RWPE2 (cell line): Measurements from ENCODE around the gene NDUFV3.
"Not testable (repeated sequence)": the region's sequence is repeated elsewhere in the genome, so short reads cannot be mapped to it uniquely, and the experiment has no call there.

Experiments
- ATAC-seq: fragments of 200-7000 bp; cut with Tn5 transposase; 3 replicates; pipeline ENCODE4 v1.9.1; 2021; ENCODE audit warnings: low read depth
- DNase-seq: peaks from one replicate; pipeline ENCODE4 v3.0.0-alpha.2; 2020; ENCODE audit warnings: low spot score
- H3K27ac ChIP-seq: fragments of 450-650 bp; 2 replicates; pipeline ENCODE4 v1.5.1; 2017; ENCODE audit warnings: mild to moderate bottlenecking; ENCODE audit not compliant: poor library complexity, severe bottlenecking
- H3K27me3 ChIP-seq: fragments of 250-450 bp; sonication (Bioruptor Pico); 2 replicates; pipeline ENCODE4 v1.5.1; 2021; ENCODE audit warnings: mild to moderate bottlenecking, moderate library complexity; ENCODE audit not compliant: insufficient read depth, poor library complexity, severe bottlenecking
- H3K36me3 ChIP-seq: fragments of 250-450 bp; sonication (Bioruptor Pico); 2 replicates; pipeline ENCODE4 v1.5.1; 2020; ENCODE audit warnings: low read depth, mild to moderate bottlenecking, moderate library complexity
- H3K4me1 ChIP-seq: fragments of 250-450 bp; sonication (Bioruptor Pico); 2 replicates; pipeline ENCODE4 v1.5.1; 2021; ENCODE audit warnings: mild to moderate bottlenecking, moderate library complexity; ENCODE audit not compliant: insufficient read depth, poor library complexity, severe bottlenecking
- H3K4me3 ChIP-seq: fragments of 250-450 bp; sonication (Bioruptor Pico); 2 replicates; pipeline ENCODE4 v1.5.1; 2021; ENCODE audit warnings: mild to moderate bottlenecking, moderate library complexity; ENCODE audit not compliant: severe bottlenecking
- H3K9me3 ChIP-seq: fragments of 250-450 bp; sonication (Bioruptor Pico); 2 replicates; pipeline ENCODE4 v1.5.1; 2021; ENCODE audit warnings: mild to moderate bottlenecking, moderate library complexity; ENCODE audit not compliant: severe bottlenecking
- TF ChIP-seq, protein P1 (sequence below): fragments of 450-650 bp; IDR thresholded peaks from one replicate; pipeline ENCODE4 v1.5.1; 2017; ENCODE audit warnings: mild to moderate bottlenecking, moderate library complexity; ENCODE audit not compliant: poor library complexity, severe bottlenecking

The NDUFV3 gene

DNA sequence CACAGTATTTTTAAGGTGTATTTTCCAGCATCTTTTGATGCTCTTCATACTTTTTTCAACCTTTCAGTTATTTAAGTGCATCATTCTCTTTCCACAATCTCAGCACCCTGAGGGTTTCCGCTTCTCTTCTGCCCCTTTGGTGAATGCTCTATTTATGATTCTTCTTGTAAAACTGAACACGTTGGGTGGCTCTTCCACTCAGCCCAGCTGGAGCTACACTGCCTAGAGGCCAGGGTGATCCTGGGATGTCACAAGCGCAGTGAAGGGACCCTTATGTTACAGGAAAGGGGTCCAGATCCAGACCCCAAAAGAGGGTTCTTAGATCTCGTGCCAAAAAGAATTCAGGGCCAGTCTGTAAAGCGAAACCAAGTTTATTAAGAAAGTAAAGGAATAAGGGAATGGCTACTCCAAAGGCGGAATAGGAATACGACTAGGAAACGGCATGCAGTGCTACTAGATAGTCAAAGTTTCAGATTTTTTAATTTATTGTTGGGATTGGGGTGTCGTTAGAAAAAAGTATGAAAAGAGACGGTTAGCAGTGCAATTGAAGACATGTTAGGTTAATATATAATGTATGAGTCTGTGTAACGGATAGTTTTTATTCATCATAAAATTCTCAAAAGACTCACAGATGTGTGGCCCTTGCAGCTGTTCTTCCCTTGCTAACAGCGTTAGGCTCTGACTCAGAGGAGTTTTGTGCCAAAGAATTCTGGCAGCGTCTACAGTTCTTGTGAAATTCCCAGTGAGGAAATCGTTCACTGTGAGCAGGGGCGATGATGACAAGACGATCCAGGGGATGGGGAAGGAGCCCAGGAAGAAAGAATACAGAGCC, 46.7 kb downstream of the NDUFV3 start:
- H3K4me3 ChIP-seq = no peak overlapping the region
- H3K9me3 ChIP-seq = peaks cover 8% of the 10 kb centered on the region
- H3K27ac ChIP-seq = peak overlapping the region; percentile 26
- ATAC-seq (peak; percentile 93), DNase-seq (peak; percentile 73)
- H3K4me1 ChIP-seq = peaks cover 14% of the 10 kb centered on the region
- H3K36me3 ChIP-seq = no peaks in the 10 kb centered on the region
- H3K27me3 ChIP-seq = no peaks in the 10 kb centered on the region
- TF ChIP-seq, protein P1, sequence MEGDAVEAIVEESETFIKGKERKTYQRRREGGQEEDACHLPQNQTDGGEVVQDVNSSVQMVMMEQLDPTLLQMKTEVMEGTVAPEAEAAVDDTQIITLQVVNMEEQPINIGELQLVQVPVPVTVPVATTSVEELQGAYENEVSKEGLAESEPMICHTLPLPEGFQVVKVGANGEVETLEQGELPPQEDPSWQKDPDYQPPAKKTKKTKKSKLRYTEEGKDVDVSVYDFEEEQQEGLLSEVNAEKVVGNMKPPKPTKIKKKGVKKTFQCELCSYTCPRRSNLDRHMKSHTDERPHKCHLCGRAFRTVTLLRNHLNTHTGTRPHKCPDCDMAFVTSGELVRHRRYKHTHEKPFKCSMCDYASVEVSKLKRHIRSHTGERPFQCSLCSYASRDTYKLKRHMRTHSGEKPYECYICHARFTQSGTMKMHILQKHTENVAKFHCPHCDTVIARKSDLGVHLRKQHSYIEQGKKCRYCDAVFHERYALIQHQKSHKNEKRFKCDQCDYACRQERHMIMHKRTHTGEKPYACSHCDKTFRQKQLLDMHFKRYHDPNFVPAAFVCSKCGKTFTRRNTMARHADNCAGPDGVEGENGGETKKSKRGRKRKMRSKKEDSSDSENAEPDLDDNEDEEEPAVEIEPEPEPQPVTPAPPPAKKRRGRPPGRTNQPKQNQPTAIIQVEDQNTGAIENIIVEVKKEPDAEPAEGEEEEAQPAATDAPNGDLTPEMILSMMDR = no peak

DNA sequence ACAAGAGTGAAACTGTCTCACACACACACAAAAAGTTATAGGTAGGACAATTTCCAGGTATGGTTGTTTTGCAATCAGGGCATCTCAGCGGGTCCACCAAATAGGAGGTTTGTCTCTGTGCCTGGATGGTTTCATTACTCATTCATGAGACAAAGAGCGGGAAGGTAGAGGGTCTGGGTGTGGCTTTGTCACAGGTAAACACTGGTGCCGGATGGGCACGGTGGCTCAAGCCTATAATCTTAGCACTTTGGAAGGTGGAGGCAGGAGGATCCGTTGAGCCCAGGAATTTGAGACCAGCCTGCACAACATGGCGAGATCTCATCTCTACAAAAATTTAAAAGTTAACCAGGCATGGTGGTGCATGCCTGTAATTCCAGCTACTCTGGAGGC, 48.6 kb downstream of the NDUFV3 start:
- Histone ChIP-seq H3K27me3 (no peaks in the 10 kb centered on the region), H3K36me3 (no peaks in the 10 kb centered on the region), H3K9me3 (peaks cover 8% of the 10 kb centered on the region), H3K27ac (peak overlapping the region; percentile 4), H3K4me1 (peaks cover 14% of the 10 kb centered on the region), H3K4me3 (no peak overlapping the region)
- no peak for DNase-seq
- ATAC-seq = no peak
- TF ChIP-seq, protein P1 = no peak

- TF ChIP-seq, protein P1 = no peak
- H3K36me3 ChIP-seq = no peaks in the 10 kb centered on the region
- H3K4me1 ChIP-seq = peaks cover 14% of the 10 kb centered on the region
- DNase-seq = no peak
- H3K27me3 ChIP-seq = no peaks in the 10 kb centered on the region
- no peak overlapping the region for H3K4me3 ChIP-seq
- no peak for ATAC-seq
- H3K9me3 ChIP-seq = peaks cover 8% of the 10 kb centered on the region
- H3K27ac ChIP-seq = peak overlapping the region; percentile 4
Observed at GRCh38 chr21:42942244-42942643, 49.1 kb downstream of the NDUFV3 start.

DNA sequence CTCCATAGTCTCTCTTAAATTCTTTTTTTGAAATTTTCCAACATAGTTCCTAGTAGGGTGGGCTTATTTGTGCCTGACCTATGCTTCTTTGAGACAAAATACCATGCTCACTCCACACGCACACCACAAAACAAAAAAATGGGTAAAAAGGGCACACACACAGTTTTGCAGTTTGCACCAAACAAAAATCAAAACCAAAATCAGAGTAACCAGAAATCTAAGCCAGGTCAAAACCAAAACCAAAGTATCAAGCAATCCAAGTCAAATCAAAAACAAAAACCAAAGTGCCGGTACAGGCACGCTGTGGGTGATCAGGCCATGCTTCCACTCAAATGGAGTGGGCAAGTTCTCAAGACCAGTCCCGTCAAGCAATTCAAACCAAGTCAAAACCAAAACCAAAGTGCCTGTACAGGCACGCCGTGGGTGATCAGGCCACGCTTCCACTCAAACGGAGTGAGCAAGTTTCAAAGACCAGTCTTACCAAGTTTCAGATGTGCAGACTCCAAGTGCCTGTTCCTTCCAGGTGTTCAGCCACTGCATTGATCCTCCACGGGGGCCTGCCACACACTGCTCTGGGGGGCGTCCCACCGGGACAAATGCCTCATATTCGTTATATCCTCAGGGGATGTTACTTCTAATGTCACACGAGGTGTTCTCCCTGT, 56.1 kb downstream of the NDUFV3 start:
- not testable (repeated sequence) for ATAC-seq, H3K4me3 ChIP-seq, DNase-seq

GRCh38 chr21:42951193-42951592, 58.1 kb downstream of the NDUFV3 start:
- not testable (repeated sequence) for H3K9me3 ChIP-seq, H3K4me3 ChIP-seq, H3K36me3 ChIP-seq, DNase-seq, H3K27me3 ChIP-seq, H3K4me1 ChIP-seq, ATAC-seq, H3K27ac ChIP-seq

More for the DNA sequence above, 56.1 kb downstream of the NDUFV3 start:
- H3K27ac ChIP-seq, H3K4me1 ChIP-seq, H3K9me3 ChIP-seq, H3K36me3 ChIP-seq, H3K27me3 ChIP-seq: not testable (repeated sequence)
